PC-3 (cell line): Measurements from ENCODE around the gene GSN. TPM values are rescaled to one million over a fixed set of nuclear protein-coding genes. Genes with fewer than 3 reads are reported as not detected.

Experiments
- ATAC-seq: fragments of 200-7000 bp; cut with Tn5 transposase; 2 replicates; pipeline ENCODE4 v1.9.1; 2020; ENCODE audit warnings: mild to moderate bottlenecking, moderate library complexity
- BruUV-seq: library from RNA; stranded (reverse); fragments of 400-500 nt; replicated peaks from 2 replicates; lab custom pipeline; 2021; lab: Mats Ljungman, UMichigan
- CTCF ChIA-PET: fragments of 300-600 bp; sonication (Branson Sonifier 250); formaldehyde crosslinking; loops from one replicate; lab custom pipeline; 2022; ENCODE audit warnings: antibody characterized with exemption; lab: Charles Lee
- POLR2A ChIA-PET: fragments of 300-600 bp; sonication (Branson Sonifier 250); formaldehyde crosslinking; loops from one replicate; lab custom pipeline; 2022; ENCODE audit warnings: antibody characterized with exemption; ENCODE audit not compliant: unreplicated experiment; lab: Charles Lee
- DNase-seq: peaks from one replicate; pipeline ENCODE4 v3.0.0-alpha.2; 2015
- H2AFZ ChIP-seq: fragments of 300-600 bp; sonication (generic); 2 replicates; pipeline ENCODE4 v1.6.0; 2016; ENCODE audit warnings: antibody characterized with exemption, low read length
- H3F3A ChIP-seq: fragments of 300-600 bp; sonication (generic); one replicate; pipeline ENCODE4 v1.6.0; 2017; ENCODE audit warnings: antibody characterized with exemption, low read length, control low read depth, mild to moderate bottlenecking; ENCODE audit not compliant: unreplicated experiment
- H3K27ac ChIP-seq: fragments of 300-600 bp; sonication (generic); 2 replicates; pipeline ENCODE4 v1.5.1; 2016; ENCODE audit warnings: mild to moderate bottlenecking, low read length
- H3K27me3 ChIP-seq: fragments of 300-600 bp; sonication (generic); 2 replicates; pipeline ENCODE4 v1.6.1; 2016; ENCODE audit warnings: low read length, mixed read lengths
- H3K36me3 ChIP-seq: fragments of 300-600 bp; sonication (generic); 2 replicates; pipeline ENCODE4 v1.6.1; 2016; ENCODE audit warnings: low read depth, mixed run types, low read length, mixed read lengths
- H3K4me1 ChIP-seq: fragments of 300-600 bp; sonication (generic); 2 replicates; pipeline ENCODE4 v1.5.1; 2016; ENCODE audit warnings: low read length; ENCODE audit not compliant: insufficient read depth
- H3K4me2 ChIP-seq: fragments of 300-600 bp; sonication (generic); 2 replicates; pipeline ENCODE4 v1.6.0; 2016; ENCODE audit warnings: low read length
- H3K4me3 ChIP-seq: fragments of 300-600 bp; sonication (generic); 2 replicates; pipeline ENCODE4 v1.5.1; 2016; ENCODE audit warnings: mild to moderate bottlenecking, low read length, mixed read lengths
- H3K79me2 ChIP-seq: fragments of 300-600 bp; sonication (generic); 2 replicates; pipeline ENCODE4 v1.6.1; 2017; ENCODE audit warnings: low read length, mixed read lengths
- H3K9ac ChIP-seq: fragments of 300-600 bp; sonication (generic); 2 replicates; pipeline ENCODE4 v1.6.0; 2016; ENCODE audit warnings: mild to moderate bottlenecking, low read length
- H3K9me2 ChIP-seq: fragments of 300-600 bp; sonication (generic); replicated peaks from 2 replicates; pipeline ENCODE4 v1.6.1; 2016; ENCODE audit warnings: mixed run types, low read length, mixed read lengths
- H3K9me3 ChIP-seq: fragments of 300-600 bp; sonication (generic); 2 replicates; pipeline ENCODE4 v1.6.1; 2016; ENCODE audit warnings: low read length, mixed read lengths
- H4K20me1 ChIP-seq: fragments of 300-600 bp; sonication (generic); 2 replicates; pipeline ENCODE4 v1.6.1; 2016; ENCODE audit warnings: low read length, mixed read lengths
- EZH2 ChIP-seq: fragments of 300-600 bp; sonication (generic); IDR thresholded peaks from one replicate; pipeline ENCODE4 v1.6.1; 2017; ENCODE audit warnings: antibody characterized with exemption, mild to moderate bottlenecking, low read length; ENCODE audit not compliant: unreplicated experiment
- EZH2phosphoT487 ChIP-seq: fragments of 300-600 bp; sonication (generic); IDR thresholded peaks from 2 replicates; pipeline ENCODE4 v1.6.1; 2018; ENCODE audit warnings: mild to moderate bottlenecking, antibody characterized with exemption, low read length, borderline replicate concordance
- intact Hi-C: fragments of 100-400 bp; cut with micrococcal nuclease; formaldehyde crosslinking; loops from 2 replicates; pipeline ENCODE4 v1.9.0; 2023
- total RNA-seq: library from RNA; depleted of rRNA; stranded (reverse); fragments of >200 nt; gene quantifications from 2 replicates; pipeline ENCODE4 v1.2.3, GENCODE V29; 2014
- TF ChIP-seq, protein P1 (sequence below): fragments of 300-600 bp; sonication (generic); conservative IDR thresholded peaks from 2 replicates; pipeline ENCODE4 v1.5.1; 2017; ENCODE audit warnings: antibody characterized with exemption, low read depth, mild to moderate bottlenecking, low read length

GSN gene
- total RNA-seq, 1 experiment from 2014 or later, result 36.5 TPM

- DNase-seq (no peak), ATAC-seq (no peak)
- H3K4me1 ChIP-seq, result peaks cover 8% of the 10 kb centered on the region
- TF ChIP-seq, protein P1, sequence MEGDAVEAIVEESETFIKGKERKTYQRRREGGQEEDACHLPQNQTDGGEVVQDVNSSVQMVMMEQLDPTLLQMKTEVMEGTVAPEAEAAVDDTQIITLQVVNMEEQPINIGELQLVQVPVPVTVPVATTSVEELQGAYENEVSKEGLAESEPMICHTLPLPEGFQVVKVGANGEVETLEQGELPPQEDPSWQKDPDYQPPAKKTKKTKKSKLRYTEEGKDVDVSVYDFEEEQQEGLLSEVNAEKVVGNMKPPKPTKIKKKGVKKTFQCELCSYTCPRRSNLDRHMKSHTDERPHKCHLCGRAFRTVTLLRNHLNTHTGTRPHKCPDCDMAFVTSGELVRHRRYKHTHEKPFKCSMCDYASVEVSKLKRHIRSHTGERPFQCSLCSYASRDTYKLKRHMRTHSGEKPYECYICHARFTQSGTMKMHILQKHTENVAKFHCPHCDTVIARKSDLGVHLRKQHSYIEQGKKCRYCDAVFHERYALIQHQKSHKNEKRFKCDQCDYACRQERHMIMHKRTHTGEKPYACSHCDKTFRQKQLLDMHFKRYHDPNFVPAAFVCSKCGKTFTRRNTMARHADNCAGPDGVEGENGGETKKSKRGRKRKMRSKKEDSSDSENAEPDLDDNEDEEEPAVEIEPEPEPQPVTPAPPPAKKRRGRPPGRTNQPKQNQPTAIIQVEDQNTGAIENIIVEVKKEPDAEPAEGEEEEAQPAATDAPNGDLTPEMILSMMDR, result no peak
- TF ChIP-seq EZH2, result no peak
- no peak for TF ChIP-seq EZH2phosphoT487
- H3K27ac ChIP-seq, result no peak overlapping the region
- H3K79me2 ChIP-seq, result no peaks in the 10 kb centered on the region
- no TSS peak for BruUV-seq
- H3K9me2 ChIP-seq, result no peaks in the 10 kb centered on the region
- H3F3A ChIP-seq, result no peaks in the 10 kb centered on the region
- POLR2A ChIA-PET, result no interaction called here
- CTCF ChIA-PET, result no interaction called here
- H3K27me3 ChIP-seq, result no peaks in the 10 kb centered on the region
- H3K9ac ChIP-seq, result no peak overlapping the region
- no peaks in the 10 kb centered on the region for H3K9me3 ChIP-seq
- no peak overlapping the region for H3K4me3 ChIP-seq
- no peak overlapping the region for H2AFZ ChIP-seq
- intact Hi-C loops, result no loop called here
- H3K36me3 ChIP-seq, result no peaks in the 10 kb centered on the region
- no peaks in the 10 kb centered on the region for H4K20me1 ChIP-seq
- no peak overlapping the region for H3K4me2 ChIP-seq
These were observed 34.8 kb downstream of the GSN start for GRCh38 chr9:121302786-121303185.

- Histone ChIP-seq H2AFZ (no peak overlapping the region), H3K4me2 (no peak overlapping the region), H3K36me3 (no peaks in the 10 kb centered on the region), H3K27ac (no peak overlapping the region), H3K9ac (no peak overlapping the region), H3K9me3 (no peaks in the 10 kb centered on the region), H3K79me2 (no peaks in the 10 kb centered on the region), H4K20me1 (no peaks in the 10 kb centered on the region), H3K27me3 (no peaks in the 10 kb centered on the region), H3F3A (no peaks in the 10 kb centered on the region), H3K4me3 (no peak overlapping the region), H3K9me2 (no peaks in the 10 kb centered on the region), H3K4me1 (peaks cover 8% of the 10 kb centered on the region)
- CTCF ChIA-PET, result no interaction called here
- ATAC-seq (no peak), DNase-seq (no peak)
- BruUV-seq, result no TSS peak
- TF ChIP-seq EZH2 (no peak), EZH2phosphoT487 (no peak)
- TF ChIP-seq, protein P1, result no peak
- POLR2A ChIA-PET, result no interaction called here
- intact Hi-C loops, result no loop called here
These were observed 35.8 kb downstream of the GSN start for GRCh38 chr9:121303456-121304451.

DNA sequence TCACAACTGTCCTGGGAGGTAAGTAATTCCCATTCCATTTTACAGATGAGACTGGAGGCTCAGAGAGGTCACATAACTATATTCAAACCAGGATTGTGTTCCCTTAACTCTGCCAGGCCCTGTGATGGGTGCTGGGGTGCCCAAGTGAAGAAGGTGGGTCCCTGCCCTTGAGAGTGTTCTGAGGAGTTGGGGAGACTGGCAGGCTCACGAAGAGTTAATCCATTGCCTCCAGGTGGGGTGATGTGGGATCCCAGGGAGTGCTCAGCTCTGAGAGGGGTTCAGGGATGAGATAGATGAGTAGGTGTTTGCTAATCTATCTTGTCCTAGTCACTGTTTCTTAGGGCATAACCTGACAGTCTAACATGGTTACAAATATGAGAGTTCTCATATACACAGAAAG, 36.7 kb downstream of the GSN start:
- ChIA-PET CTCF (no interaction called here), POLR2A (no interaction called here)
- Histone ChIP-seq H3K4me1 (peaks cover 4% of the 10 kb centered on the region; the same call in 1 of the 2 replicates), H3K9ac (no peak overlapping the region), H3K79me2 (no peaks in the 10 kb centered on the region), H2AFZ (no peak overlapping the region), H3K27ac (no peak overlapping the region), H3K36me3 (no peaks in the 10 kb centered on the region), H3F3A (no peaks in the 10 kb centered on the region), H3K4me3 (no peak overlapping the region), H3K27me3 (no peaks in the 10 kb centered on the region), H3K9me2 (no peaks in the 10 kb centered on the region), H3K9me3 (no peaks in the 10 kb centered on the region), H3K4me2 (no peak overlapping the region), H4K20me1 (no peaks in the 10 kb centered on the region)
- BruUV-seq, result no TSS peak
- TF ChIP-seq, protein P1, result no peak
- TF ChIP-seq EZH2phosphoT487, result no peak
- TF ChIP-seq EZH2, result no peak
- DNase-seq, result no peak
- no peak for ATAC-seq
- intact Hi-C loops, result no loop called here
